Fibroblast of villous mesenchyme (primary cell): ENCODE data around the gene KCNA1. TPM values are rescaled to one million over a fixed set of nuclear protein-coding genes. Genes with fewer than 3 reads are reported as not detected.

Experiments
- DNase-seq: peaks from one replicate; pipeline ENCODE4 v3.0.0-alpha.2; 2010; ENCODE audit warnings: low read depth
- H3K4me3 ChIP-seq: 2 replicates; pipeline ENCODE4 v1.5.1; 2011; ENCODE audit warnings: low read depth, mild to moderate bottlenecking, low read length
- total RNA-seq: library from RNA; depleted of rRNA; stranded (reverse); fragments of >200 nt; gene quantifications from 2 replicates; pipeline ENCODE4 v1.2.3, GENCODE V29; 2012
- TF ChIP-seq, protein P1 (sequence below): IDR thresholded peaks from 2 replicates; pipeline ENCODE4 v1.5.1; 2012; ENCODE audit warnings: low read depth, mild to moderate bottlenecking, low read length; ENCODE audit not compliant: insufficient read depth

KCNA1 gene
- total RNA-seq, 1 donor, result not detected

DNA sequence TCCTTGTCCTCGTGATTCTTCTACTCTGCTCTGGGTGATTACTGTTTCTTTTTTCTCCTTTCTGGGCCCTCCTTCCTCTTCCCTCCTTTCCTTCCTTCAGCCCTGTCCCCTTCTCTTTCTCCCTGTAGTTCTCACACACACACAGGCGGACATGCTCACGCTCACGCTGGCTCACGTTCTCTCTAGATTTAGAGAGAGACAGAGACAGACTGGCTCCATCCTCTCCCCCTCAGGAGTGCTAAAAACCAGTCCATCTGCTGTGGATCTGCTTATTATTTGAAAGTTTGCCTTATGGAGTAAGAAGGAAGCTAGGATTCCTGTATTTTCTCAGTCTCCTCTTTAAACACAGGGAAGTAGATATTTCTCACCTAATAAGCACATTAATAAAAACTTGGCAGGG is 48.1 kb downstream of the KCNA1 start:
- TF ChIP-seq, protein P1, sequence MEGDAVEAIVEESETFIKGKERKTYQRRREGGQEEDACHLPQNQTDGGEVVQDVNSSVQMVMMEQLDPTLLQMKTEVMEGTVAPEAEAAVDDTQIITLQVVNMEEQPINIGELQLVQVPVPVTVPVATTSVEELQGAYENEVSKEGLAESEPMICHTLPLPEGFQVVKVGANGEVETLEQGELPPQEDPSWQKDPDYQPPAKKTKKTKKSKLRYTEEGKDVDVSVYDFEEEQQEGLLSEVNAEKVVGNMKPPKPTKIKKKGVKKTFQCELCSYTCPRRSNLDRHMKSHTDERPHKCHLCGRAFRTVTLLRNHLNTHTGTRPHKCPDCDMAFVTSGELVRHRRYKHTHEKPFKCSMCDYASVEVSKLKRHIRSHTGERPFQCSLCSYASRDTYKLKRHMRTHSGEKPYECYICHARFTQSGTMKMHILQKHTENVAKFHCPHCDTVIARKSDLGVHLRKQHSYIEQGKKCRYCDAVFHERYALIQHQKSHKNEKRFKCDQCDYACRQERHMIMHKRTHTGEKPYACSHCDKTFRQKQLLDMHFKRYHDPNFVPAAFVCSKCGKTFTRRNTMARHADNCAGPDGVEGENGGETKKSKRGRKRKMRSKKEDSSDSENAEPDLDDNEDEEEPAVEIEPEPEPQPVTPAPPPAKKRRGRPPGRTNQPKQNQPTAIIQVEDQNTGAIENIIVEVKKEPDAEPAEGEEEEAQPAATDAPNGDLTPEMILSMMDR, result no peak
- no peak overlapping the region for H3K4me3 ChIP-seq
- DNase-seq, result no peak

DNA sequence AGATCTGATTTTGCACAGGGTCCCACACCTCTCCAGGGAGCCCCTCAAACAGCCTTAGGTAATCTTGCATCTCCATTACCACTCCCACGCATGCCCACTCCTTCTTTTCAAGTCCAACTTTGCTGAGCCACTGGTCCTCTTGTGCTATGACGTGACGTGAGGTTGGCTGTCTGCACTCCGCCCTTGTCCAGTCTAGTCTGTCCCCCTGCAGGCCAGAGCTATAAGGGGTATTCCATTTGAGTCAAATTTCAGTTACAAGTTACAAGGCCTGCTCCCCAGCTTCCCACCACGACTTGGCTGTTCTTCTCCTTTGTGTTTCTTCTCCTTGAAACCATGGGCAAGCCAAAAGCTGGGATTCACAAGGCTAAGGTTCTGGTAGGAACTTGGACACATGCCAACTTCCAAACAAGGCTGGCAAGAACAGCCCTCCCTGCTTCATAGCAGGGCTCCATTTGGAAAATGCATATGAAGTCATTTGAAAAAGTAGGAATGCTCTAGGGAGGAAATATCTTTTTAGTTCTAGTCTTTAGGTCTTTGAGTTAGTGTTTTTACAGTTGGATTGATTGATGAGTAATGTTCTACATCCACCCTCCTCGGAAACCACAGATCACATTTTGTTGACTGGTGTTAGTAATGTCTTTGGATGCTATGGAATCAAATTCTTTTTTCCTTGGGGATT is 49.1 kb downstream of the KCNA1 start:
- TF ChIP-seq, protein P1, result no peak
- DNase-seq, result no peak
- H3K4me3 ChIP-seq, result no peak overlapping the region

DNA sequence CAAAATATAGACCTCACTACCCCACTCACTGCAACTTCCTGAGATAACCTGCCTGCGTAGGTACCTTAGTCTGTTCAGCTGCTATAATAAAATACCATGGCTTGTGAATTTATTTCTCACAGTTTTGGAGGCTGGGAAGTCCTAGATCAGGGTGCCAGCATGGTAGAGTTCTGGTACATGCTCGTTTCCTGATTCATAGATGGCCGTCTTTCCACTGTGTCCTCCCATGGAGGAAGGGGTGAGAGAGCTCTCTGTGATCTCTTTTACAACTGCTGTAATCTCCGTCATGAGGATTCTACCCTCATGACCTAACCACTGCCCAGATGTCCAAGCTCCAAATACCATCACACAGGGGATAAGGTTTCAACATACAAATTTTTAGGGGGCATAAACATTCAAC is 49.7 kb downstream of the KCNA1 start:
- H3K4me3 ChIP-seq, result no peak overlapping the region
- DNase-seq, result no peak
- TF ChIP-seq, protein P1, result no peak

DNA sequence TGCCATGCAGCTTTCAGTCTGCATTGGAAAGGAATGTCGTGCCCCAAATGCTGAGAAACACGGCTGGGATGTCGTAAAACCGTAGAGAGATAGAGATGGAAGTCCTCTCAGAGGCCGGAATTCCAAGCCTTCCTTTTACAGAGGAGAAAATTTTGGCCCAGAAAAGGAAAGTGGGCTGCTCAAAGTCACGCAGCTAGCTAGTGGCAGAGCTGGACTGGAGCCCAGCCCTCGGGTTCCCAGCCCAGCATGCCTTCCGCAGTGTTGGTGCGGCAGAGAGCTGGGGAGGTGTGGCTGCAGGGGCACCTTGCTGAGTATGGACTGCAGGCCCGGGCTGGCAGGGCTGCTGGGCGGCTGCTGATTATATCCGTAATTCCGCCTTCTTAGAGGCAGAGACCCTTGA is 50.3 kb downstream of the KCNA1 start:
- DNase-seq, result no peak
- no peak overlapping the region for H3K4me3 ChIP-seq
- TF ChIP-seq, protein P1, result no peak

DNA sequence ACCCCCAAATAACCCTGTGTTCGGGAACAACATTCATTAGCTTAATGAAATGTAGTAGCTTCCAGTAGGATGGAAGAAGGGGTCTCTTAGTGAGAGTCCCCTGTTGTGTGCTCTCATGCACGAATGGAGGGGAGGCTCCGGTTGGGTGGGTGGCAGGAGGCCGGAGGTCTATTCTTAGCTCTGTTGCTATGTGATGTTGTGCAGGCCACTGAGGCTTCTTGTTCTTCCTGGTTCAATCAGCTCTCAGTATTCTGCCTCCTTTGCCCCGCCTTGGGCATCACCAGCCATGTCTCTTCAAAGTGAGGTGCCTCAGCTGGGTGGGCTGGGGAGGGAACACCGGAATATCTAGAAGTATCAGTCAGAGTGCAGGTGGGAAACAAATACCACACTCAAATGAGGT is 50.8 kb downstream of the KCNA1 start:
- DNase-seq, result no peak
- no peak overlapping the region for H3K4me3 ChIP-seq
- TF ChIP-seq, protein P1, result no peak

DNA sequence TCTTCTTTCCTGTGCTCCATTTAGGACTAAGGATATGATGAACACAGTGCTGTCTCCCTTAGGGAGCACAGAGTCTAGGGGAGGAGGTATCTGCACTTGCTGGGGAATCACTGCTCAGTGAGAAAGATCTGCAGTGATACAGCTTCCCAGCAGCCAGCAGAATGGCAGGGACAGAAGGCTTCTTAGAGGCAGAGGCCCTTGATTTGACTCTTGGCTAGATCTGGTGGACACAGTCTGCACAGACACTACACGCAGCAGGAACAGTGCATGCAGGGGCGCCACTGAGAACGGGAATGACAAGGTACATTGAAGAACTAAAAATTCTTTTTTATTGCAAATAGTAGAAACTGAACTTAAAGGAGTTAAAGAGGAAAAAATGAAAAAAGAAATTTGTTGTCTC is 51.6 kb downstream of the KCNA1 start:
- TF ChIP-seq, protein P1, result no peak
- no peak overlapping the region for H3K4me3 ChIP-seq
- no peak for DNase-seq
